Activated CD4-positive, alpha-beta T cell treated with anti-CD3 and anti-CD28 coated beads for 4 hours (primary cell): ENCODE data around the gene ZNF33B.
"Not testable (repeated sequence)": the region's sequence is repeated elsewhere in the genome, so short reads cannot be mapped to it uniquely, and the experiment has no call there.

ENCODE experiments used
- DNase-seq, 2 donors: peaks; one replicate each; pipeline ENCODE4 v3.0.0-alpha.2; 2020

Gene ZNF33B

DNA sequence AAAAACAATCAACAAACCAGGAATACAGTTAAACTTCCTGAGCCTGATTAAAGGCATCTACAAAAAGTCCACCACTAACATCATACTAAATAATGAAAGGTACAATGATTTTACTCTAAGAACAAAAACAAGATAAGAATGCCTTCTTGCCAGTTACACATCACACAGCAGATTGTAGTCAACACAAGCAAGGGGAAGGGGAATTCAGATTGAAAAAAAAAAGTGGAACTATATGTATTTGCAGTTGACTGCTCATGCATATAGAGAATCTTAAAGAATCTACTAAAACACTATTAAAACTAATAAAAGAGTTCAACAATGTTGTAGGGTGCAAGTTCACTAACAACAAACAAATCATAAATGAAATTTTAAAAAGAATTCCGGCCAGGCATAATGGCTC is 28.5 kb downstream of the ZNF33B start:
- DNase-seq, result no peak

DNA sequence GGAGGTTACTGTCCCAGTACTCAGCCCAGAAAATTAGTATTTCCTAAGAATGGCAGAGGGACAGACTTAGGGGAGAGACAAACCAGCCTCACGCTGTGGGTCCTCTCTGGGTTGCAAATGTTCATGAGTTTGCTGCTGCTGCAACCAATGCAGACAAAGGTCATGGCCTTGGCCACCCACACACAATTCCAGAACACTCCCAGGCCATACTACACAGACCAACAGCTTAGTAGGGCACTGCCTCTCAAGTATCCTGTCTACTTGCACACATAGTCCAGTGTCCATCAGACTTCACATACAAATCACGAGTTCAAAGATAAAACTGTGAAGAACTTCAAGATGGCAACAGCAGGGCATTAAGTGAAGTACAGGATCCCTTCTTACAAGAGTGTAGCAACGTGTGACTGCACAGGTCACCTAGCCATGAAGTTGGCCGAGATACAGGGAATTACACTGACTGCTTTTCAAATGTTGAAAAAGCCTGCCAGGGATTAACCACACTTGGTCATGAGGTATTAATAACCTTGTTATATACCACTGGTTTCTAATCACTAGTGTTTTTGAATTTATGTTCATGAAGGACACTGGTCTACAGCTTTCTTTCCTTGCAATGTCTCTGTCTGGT is 40.0 kb downstream of the ZNF33B start:
- no peak for DNase-seq

DNA sequence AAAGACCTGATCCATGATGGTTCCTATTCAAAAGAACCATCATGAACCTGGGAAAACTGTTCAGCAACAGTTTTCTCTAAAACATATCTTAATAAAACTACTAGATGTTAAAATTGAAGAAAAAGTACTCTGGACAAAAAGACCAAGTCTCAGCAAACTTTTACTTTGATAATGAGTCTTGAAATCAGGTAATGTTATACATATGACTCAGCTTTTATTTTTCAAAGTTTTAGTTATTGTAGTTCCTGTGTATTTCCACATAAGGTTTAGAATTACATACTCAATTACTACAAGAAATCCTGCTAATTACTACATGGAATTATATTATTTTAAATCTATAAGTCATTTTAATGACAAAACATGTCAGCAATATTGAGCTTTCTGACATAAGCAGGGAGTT is 42.2 kb downstream of the ZNF33B start:
- no peak for DNase-seq

DNA sequence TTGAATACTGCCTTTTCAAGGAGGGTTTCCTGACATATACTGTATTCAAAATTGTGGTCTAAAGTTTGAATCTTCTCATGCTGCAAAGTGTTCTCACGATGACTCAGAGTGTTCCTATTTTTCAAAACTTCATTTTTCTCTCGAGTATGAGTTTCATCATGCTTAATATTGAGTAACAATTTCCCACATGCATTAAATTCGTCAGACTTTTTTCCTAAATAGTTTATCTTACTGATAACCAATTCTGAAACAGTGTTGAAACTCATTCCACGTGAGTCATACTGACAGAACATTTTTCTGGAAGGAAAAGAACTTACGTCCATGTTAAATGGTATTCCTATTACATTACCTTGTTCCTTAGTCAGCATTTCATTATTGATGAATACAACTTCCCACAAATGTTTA is 44.1 kb downstream of the ZNF33B start:
- no peak for DNase-seq

DNA sequence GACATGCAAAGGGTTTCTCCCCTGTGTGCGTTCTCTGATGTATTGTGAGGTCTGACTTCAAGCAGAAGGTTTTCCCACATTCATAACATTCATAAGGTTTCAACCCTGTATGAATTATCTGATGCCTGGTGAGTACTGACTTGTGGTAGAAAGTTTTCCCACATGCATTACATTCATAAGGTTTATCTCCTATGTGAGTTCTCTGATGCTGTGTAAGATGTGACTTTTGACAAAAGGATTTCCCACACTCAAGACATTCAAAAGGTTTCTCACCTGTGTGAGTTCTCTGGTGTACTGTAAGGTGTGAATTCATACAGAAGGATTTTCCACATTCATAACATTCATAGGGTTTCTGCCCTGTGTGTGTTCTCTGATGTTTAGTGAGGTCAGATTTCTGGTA is 45.1 kb downstream of the ZNF33B start:
- no peak for DNase-seq

DNA sequence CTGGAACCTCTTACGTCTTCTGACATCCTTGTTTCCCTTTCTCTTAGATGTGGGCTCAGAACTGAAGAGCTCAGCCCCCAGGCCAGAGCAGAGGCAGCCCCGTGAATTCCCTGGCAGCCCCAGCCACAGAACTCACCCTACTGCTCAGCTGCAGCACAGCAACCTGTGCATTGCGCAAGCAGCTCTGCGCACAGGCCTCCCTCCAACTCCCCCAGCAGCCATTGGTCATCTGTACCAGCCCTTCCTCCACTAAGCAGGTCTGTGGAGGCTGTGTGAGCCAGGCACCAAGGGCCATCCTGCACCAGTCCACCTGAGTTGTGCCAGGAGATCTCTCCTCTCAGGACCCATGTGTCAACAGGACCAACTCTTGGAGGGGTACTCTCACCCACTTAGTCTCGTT is 54.5 kb downstream of the ZNF33B start:
- DNase-seq, result no peak

DNA sequence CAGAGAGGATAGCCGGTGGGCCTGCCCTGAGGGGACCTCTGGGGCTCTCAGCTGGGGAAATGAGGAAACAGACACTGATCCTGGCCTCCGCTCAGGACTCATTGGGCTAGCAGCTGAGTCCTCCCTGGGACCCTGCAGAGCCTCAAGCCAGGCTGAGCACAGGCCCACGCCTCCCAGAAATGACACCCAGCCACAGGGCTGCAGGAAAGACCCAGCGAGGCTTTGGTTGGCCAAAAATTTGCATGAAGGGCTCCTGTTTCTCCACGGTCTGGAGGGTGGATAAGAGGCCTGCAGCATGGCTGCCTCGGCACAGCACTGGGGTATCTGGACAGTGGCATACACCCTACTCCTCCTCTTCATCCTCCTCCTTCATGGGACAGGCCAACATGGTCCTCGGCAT is 60.4 kb downstream of the ZNF33B start:
- DNase-seq, result no peak

DNA sequence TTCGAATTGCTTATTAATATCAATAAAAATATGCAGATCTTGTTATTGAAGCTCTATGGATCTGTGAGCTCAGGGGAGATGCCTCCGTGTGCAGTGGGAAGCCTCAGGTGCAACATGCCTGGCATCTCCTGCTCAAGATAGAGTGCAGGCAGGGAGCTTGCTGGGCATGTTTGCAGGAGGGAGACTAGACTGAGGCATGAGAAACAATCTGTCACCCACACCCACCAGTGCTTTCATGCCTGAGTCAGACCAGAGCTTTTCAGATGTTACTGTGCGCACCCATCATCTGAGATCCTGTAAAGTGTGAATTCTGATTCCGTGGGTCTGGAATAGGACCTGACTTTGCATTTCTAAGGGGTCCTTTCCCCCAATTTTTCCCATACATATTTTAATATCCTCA is 62.0 kb downstream of the ZNF33B start:
- DNase-seq, result no peak

DNA sequence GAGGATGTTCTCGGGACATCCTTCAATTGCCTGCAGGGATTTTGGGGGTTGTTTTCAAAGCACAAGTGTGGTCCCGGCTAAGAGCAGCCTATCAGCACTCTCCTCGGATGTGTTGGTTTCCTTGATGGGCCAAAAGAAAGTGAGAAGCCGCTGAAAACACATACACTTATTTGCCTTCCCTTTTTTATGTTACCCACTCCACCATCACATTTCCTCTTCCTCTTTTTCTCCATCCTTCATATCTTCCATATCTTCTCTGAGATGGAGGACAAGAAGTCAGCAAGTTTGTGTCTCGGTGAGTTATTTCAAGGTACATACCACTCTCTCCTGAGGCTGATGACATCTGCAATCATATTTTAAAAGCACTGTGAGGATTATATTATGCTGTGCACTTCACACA is 64.0 kb downstream of the ZNF33B start:
- DNase-seq, result no peak

DNA sequence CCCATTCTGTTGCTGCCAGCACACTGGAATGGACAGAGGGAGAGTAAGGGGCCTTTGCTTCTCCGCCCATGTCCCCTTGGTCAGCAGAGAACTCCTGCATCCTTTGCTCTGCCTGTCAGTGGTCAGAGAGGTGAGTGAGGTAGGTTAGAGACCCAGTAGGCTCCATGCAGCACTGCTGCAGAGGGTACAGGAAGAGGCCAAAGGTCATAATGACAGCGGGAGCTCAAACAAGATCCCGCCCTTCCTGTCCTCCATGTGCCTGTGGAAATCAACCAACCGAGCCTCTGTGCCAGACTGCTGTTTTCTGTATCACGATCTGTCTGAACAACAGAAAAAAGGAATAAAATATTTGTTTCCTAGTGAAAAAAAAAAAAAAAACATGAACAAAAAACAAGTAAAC is 81.4 kb downstream of the ZNF33B start:
- DNase-seq, result no peak

DNA sequence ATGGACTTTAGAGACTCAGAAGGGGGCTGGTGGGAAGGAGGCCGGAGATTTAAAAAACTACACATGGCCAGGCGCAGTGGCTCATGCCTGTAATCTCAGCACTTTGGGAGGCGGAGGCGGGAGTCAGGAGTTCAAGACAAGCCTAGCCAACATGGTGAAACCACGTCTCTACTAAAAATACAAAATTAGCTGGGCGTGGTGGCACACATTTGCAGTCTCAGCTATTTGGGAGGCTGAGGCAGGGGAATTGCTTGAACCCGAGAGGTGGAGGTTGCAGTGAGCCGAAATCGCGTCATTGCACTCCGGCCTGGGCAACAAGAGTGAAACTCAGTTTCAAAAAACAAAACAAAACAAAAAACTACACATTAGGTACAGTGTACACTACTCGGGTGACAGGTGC is 84.8 kb downstream of the ZNF33B start:
- not testable (repeated sequence) for DNase-seq

DNA sequence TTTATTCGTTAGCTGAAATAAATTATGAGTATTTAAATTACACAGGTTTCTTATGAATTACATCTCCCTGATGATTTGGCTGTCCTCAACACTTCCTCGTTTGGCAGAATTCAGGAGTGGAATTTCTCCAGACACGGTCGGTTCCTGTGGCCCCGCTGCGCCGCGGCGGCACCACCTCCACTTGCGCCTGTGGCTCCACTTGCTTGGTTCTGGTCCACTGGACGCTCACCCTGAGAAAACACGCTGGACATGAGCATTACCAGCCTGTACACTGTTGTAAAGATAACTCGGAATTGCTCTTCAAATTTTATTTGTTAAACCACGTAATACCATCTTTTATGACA is 85.3 kb downstream of the ZNF33B start:
- no peak for DNase-seq

DNA sequence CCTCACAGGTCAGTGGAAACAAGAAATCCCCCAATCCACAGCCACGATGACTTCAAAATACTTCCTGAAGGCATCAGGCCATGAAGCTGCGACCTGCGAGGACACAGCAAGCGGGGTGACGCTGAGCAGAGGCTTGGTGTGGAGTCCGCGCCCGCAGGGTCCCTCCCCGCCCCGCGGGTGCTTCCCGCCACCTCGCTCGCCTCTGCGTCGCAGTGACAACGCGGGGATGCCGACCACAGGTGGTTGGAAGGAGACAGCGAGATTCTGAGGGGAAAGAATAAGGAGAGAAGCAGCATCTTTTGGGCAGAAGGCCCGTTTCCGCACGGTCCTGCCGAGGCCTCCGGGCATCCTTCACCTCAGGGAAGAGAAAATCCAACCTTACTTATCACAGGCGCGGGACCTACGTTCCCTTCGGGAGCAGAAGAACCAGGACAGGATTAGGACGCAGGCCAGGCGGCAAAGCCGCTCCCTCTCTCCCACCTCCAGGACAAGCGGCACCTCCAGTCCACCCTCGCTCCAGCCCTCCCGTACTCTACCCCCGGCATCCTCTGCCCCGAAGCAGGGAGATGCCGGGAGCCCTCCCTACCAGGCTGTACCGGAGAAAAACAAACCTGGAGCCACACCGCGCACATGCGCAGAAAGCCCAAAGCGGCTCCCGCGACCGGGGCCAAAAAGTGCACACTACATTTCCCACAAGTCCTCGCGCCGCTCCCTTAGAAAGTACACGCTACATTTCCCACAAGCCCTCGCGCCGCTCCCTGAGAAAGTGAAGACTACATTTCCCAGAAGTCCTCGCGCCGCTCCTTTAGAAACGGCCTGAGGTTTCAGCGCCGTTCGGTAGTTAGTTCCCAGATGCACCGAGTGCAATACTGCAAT is 85.9 kb downstream of the ZNF33B start:
- peak; percentile 93 to 96 for DNase-seq

DNA sequence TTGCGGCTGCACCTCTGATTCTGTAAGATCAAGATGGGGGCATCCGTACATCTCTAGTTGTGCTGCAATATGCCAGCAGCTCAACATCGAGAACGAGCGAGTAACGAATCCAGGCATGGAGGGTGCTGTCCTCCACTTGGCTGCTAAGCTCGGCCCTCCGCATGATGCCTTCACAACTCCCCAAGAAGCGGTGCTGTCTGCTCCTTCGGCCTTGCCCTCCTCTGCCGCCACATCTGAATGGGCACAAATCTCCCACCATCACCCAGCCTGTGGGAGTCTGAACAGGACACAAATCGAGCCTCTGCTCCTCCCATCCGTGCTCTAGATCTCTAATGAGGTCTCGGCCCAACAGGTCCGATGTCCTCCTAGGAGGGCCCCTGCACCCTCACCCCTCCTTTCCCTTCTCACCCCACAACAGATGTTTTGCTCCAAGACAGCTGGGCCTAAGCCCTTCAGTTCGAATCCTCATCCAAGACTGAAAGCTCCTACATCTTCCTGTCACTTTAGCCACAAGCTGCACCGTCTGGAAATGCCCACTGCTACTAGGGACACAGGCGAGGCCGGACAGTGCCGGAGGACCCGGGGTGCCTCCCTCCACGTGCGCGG is 86.7 kb downstream of the ZNF33B start:
- DNase-seq, result no peak

DNA sequence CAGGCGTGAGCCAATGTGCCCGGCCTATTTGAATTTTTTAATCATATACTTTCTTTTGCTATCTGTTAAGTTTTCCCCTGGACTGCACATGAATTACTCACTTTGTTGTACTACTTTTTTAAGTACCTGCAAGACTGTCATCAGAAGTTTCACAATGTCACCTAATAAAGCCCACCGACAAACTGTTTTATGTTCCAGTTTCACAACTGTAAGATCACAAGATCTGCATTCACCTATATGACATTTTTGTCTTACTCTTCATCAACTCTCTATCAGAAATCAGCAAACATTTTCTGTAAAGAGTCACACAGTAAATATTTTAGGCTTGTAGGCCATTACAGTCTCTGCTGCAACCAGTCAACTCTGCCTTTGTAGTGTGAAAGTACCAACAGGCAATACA is 88.5 kb downstream of the ZNF33B start:
- no peak for DNase-seq

DNA sequence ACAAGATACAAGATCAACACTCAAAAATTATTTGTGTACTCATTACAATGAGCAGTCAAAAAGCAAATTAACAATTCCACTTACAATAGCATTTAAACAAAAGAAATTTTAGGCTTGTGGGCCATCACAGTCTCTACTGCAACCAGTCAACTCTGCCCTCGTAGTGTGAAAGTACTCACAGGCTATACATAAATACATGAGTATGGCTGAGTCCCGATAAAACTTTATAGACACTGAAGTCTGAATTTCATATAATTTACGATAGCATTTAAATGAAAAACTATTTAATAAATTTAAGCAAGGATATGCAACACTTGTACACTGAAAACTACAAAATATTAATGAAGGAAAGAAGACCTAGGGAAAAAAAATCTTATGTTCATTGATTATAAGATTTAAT is 90.1 kb downstream of the ZNF33B start:
- DNase-seq, result no peak

DNA sequence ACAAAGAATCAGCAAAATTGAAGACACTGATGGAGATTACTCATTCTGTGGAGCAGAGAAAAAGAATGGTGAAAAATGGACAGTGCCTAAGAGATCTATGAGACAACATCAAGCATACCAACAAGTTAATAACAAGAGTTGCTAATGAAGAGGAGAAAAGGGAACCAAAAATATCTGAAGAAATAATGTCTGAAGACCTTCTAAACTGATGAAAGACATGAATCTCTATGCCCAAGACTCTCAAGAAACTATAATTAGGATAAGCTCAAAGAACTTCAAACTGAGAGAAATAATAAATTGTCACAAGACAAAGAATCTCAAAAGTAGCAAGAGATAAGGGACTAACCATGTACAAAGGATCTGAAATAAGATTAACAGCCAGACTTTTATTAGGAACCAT is 93.4 kb downstream of the ZNF33B start:
- no peak for DNase-seq

DNA sequence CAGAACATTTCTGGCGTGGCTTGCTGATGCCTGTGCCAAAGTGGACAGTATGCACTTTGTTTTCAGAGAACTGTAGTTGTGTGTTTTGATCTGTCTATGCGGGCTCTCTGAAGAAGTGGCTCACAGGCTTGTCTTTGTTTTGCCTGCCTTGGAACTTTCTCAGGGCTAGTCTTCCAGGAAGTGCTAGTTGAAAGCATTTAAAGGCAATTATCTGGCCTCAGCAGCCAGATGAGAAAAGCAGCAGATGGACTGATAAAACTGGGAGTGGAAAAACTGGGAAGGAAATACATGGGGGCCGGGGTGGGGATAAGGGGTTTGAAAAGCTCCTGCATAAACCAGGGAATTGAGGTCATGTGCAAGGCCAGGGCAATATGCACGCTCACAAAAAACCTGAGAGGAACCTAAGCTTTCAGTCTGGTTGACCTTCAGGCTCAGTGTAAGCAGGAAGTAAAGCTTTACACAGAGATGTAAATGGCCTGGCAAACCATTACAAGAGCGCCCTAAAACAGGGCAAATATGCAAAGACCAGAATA is 94.5 kb downstream of the ZNF33B start:
- DNase-seq, result no peak
